Fibroblast of the conjunctiva (primary cell): ENCODE results near the gene PRAC2.

Source experiments
- DNase-seq: peaks from one replicate; pipeline ENCODE4 v3.0.0-alpha.2; 2010; ENCODE audit warnings: low read depth

Gene PRAC2

GRCh38 chr17:48755356-48755755 is 32.4 kb downstream of the PRAC2 start:
- no peak for DNase-seq

- DNase-seq = no peak
Measured at GRCh38 chr17:48756830-48757251, 33.9 kb downstream of the PRAC2 start.

- no peak for DNase-seq
Measured at GRCh38 chr17:48757524-48757961, 34.6 kb downstream of the PRAC2 start.

GRCh38 chr17:48759288-48759687 is 36.3 kb downstream of the PRAC2 start:
- no peak for DNase-seq

- DNase-seq = no peak
Measured at GRCh38 chr17:48760411-48760810, 37.4 kb downstream of the PRAC2 start.

- DNase-seq = no peak
Measured at GRCh38 chr17:48761114-48761513, 38.1 kb downstream of the PRAC2 start.

GRCh38 chr17:48767263-48767774 is 44.3 kb downstream of the PRAC2 start:
- no peak for DNase-seq

- DNase-seq = no peak
Measured at GRCh38 chr17:48769009-48769675, 46.2 kb downstream of the PRAC2 start.

- DNase-seq = no peak
Measured at GRCh38 chr17:48770954-48771353, 48.0 kb downstream of the PRAC2 start.

GRCh38 chr17:48773245-48773644 is 50.3 kb downstream of the PRAC2 start:
- DNase-seq = no peak
